ENCODE measurements around the gene DRAP1. TPM values are rescaled to one million over a fixed set of nuclear protein-coding genes. Genes with fewer than 3 reads are reported as not detected.
"Not testable (repeated sequence)": the region's sequence is repeated elsewhere in the genome, so short reads cannot be mapped to it uniquely, and the experiment has no call there.

The DRAP1 gene
- polyA plus RNA-seq, 1 donor: 71.0 TPM

- H3K36me3 ChIP-seq (ENCODE audit: control insufficient read depth, insufficient read depth, low read length): peaks cover 41% of the 10 kb centered on the region
- H3K27ac ChIP-seq (ENCODE audit: low read length): peak overlapping the region; percentile 89
- no CpG with 5 or more reads among the region's 14 CpGs for WGBS (ENCODE audit: insufficient coverage, low lambda C conversion rate)
- H3K4me1 ChIP-seq (ENCODE audit: control insufficient read depth, insufficient read depth, low read length): peaks cover 56% of the 10 kb centered on the region
- DNase-seq: peak in 1 of 2 donors; percentile 60
- no peaks in the 10 kb centered on the region for H3K9me3 ChIP-seq (ENCODE audit: control insufficient read depth, low read depth, low read length)
- H3K27me3 ChIP-seq (ENCODE audit: control insufficient read depth, insufficient read depth, low read length): no peaks in the 10 kb centered on the region
- H3K4me3 ChIP-seq (ENCODE audit: low read length): peak overlapping the region; percentile 78
These were observed 32.2 kb upstream of the DRAP1 start for GRCh38 chr11:65886826-65887722.

GRCh38 chr11:65887723-65888162, 31.5 kb upstream of the DRAP1 start:
- H3K36me3 ChIP-seq (ENCODE audit: control insufficient read depth, insufficient read depth, low read length): peaks cover 34% of the 10 kb centered on the region
- peak overlapping the region; percentile 78 for H3K4me3 ChIP-seq (ENCODE audit: low read length)
- no peak for DNase-seq

GRCh38 chr11:65888163-65888814, 30.9 kb upstream of the DRAP1 start, which contains the start of gene FIBP:
TSS of gene FIBP (minus strand) at chr11:65888471. CDS start at chr11:65888418, 53 bp downstream.
- peak; percentile 97 to 98 for DNase-seq
- H3K4me1 ChIP-seq (ENCODE audit: control insufficient read depth, insufficient read depth, low read length): peaks cover 58% of the 10 kb centered on the region
- H3K4me3 ChIP-seq (ENCODE audit: low read length): peak within 1 kb of the TSS; percentile 78
- peak within 1 kb of the TSS; percentile 89 for H3K27ac ChIP-seq (ENCODE audit: low read length)
- no CpG with 5 or more reads among the region's 57 CpGs for WGBS (ENCODE audit: insufficient coverage, low lambda C conversion rate)
- no peaks in the 10 kb centered on the region for H3K27me3 ChIP-seq (ENCODE audit: control insufficient read depth, insufficient read depth, low read length)
- H3K36me3 ChIP-seq (ENCODE audit: control insufficient read depth, insufficient read depth, low read length): peaks cover 29% of the 10 kb centered on the region
- no peaks in the 10 kb centered on the region for H3K9me3 ChIP-seq (ENCODE audit: control insufficient read depth, low read depth, low read length)

More at GRCh38 chr11:65887723-65888162, 31.5 kb upstream of the DRAP1 start:
- H3K4me1 ChIP-seq (ENCODE audit: control insufficient read depth, insufficient read depth, low read length): peaks cover 58% of the 10 kb centered on the region
- peak overlapping the region; percentile 89 for H3K27ac ChIP-seq (ENCODE audit: low read length)
- no CpG with 5 or more reads among the region's 23 CpGs for WGBS (ENCODE audit: insufficient coverage, low lambda C conversion rate)
- H3K27me3 ChIP-seq (ENCODE audit: control insufficient read depth, insufficient read depth, low read length): no peaks in the 10 kb centered on the region
- no peaks in the 10 kb centered on the region for H3K9me3 ChIP-seq (ENCODE audit: control insufficient read depth, low read depth, low read length)

- H3K4me1 ChIP-seq (ENCODE audit: control insufficient read depth, insufficient read depth, low read length): peaks cover 44% of the 10 kb centered on the region
- peaks cover 2% of the 10 kb centered on the region for H3K27me3 ChIP-seq (ENCODE audit: control insufficient read depth, insufficient read depth, low read length)
- no peaks in the 10 kb centered on the region for H3K9me3 ChIP-seq (ENCODE audit: control insufficient read depth, low read depth, low read length)
- H3K36me3 ChIP-seq (ENCODE audit: control insufficient read depth, insufficient read depth, low read length): peaks cover 10% of the 10 kb centered on the region
- peak; percentile 97 to 98 for DNase-seq
- peak within 1 kb of the TSS; percentile 35 for H3K27ac ChIP-seq (ENCODE audit: low read length)
- peak within 1 kb of the TSS; percentile 47 for H3K4me3 ChIP-seq (ENCODE audit: low read length)
- no CpG with 5 or more reads among the region's 94 CpGs for WGBS (ENCODE audit: insufficient coverage, low lambda C conversion rate)
These were observed 28.7 kb upstream of the DRAP1 start, which contains the start of gene CCDC85B for GRCh38 chr11:65890324-65891218. TSS of gene CCDC85B (plus strand) at chr11:65890673. CDS start at chr11:65890784, 111 bp downstream.

- DNase-seq: peak in 1 of 2 donors; percentile 37
- Histone ChIP-seq H3K4me1 (ENCODE audit: control insufficient read depth, insufficient read depth, low read length) (peaks cover 37% of the 10 kb centered on the region), H3K4me3 (ENCODE audit: low read length) (peak overlapping the region; percentile 47), H3K9me3 (ENCODE audit: control insufficient read depth, low read depth, low read length) (no peaks in the 10 kb centered on the region), H3K36me3 (ENCODE audit: control insufficient read depth, insufficient read depth, low read length) (peaks cover 3% of the 10 kb centered on the region), H3K27me3 (ENCODE audit: control insufficient read depth, insufficient read depth, low read length) (peaks cover 6% of the 10 kb centered on the region), H3K27ac (ENCODE audit: low read length) (peak overlapping the region; percentile 35)
- WGBS (ENCODE audit: insufficient coverage, low lambda C conversion rate): no CpG with 5 or more reads among the region's 57 CpGs
These were observed 27.7 kb upstream of the DRAP1 start for GRCh38 chr11:65891219-65892136.

- WGBS (ENCODE audit: insufficient coverage, low lambda C conversion rate): no CpG with 5 or more reads among the region's 5 CpGs
These were observed 27.1 kb upstream of the DRAP1 start for GRCh38 chr11:65892137-65892540.

GRCh38 chr11:65892661-65893317, 26.4 kb upstream of the DRAP1 start:
- Histone ChIP-seq H3K36me3 (ENCODE audit: control insufficient read depth, insufficient read depth, low read length) (no peaks in the 10 kb centered on the region), H3K9me3 (ENCODE audit: control insufficient read depth, low read depth, low read length) (no peaks in the 10 kb centered on the region), H3K27me3 (ENCODE audit: control insufficient read depth, insufficient read depth, low read length) (peaks cover 19% of the 10 kb centered on the region), H3K27ac (ENCODE audit: low read length) (no peak overlapping the region), H3K4me1 (ENCODE audit: control insufficient read depth, insufficient read depth, low read length) (peaks cover 28% of the 10 kb centered on the region), H3K4me3 (ENCODE audit: low read length) (no peak overlapping the region)
- no peak for DNase-seq
- WGBS (ENCODE audit: insufficient coverage, low lambda C conversion rate): no CpG with 5 or more reads among the region's 10 CpGs

More at GRCh38 chr11:65892137-65892540, 27.1 kb upstream of the DRAP1 start:
- H3K27ac ChIP-seq (ENCODE audit: low read length); DNase-seq; H3K9me3 ChIP-seq (ENCODE audit: control insufficient read depth, low read depth, low read length); H3K36me3 ChIP-seq (ENCODE audit: control insufficient read depth, insufficient read depth, low read length): not testable (repeated sequence)
- peaks cover 31% of the 10 kb centered on the region for H3K4me1 ChIP-seq (ENCODE audit: control insufficient read depth, insufficient read depth, low read length)
- H3K27me3 ChIP-seq (ENCODE audit: control insufficient read depth, insufficient read depth, low read length): peaks cover 13% of the 10 kb centered on the region
- peak overlapping the region; percentile 47 for H3K4me3 ChIP-seq (ENCODE audit: low read length)

- H3K36me3 ChIP-seq (ENCODE audit: control insufficient read depth, insufficient read depth, low read length): no peaks in the 10 kb centered on the region
- no peak for DNase-seq
- H3K27me3 ChIP-seq (ENCODE audit: control insufficient read depth, insufficient read depth, low read length): peaks cover 32% of the 10 kb centered on the region
- no CpG with 5 or more reads among the region's 16 CpGs for WGBS (ENCODE audit: insufficient coverage, low lambda C conversion rate)
- H3K4me3 ChIP-seq (ENCODE audit: low read length): no peak overlapping the region
- H3K4me1 ChIP-seq (ENCODE audit: control insufficient read depth, insufficient read depth, low read length): peaks cover 25% of the 10 kb centered on the region
- peak overlapping the region; percentile 17 for H3K27ac ChIP-seq (ENCODE audit: low read length)
- peaks cover 2% of the 10 kb centered on the region for H3K9me3 ChIP-seq (ENCODE audit: control insufficient read depth, low read depth, low read length)
These were observed 25.1 kb upstream of the DRAP1 start for GRCh38 chr11:65894034-65894591.

Measured in large intestine (tissue), 3 donors.